HG03571 (cell line): ENCODE measurements around the gene LRRC1.

ENCODE experiments used
- ATAC-seq: cut with Tn5 transposase; IDR thresholded peaks from one replicate; pipeline ENCODE4 v1.9.1; 2021; ENCODE audit not compliant: unreplicated experiment

The LRRC1 gene

DNA sequence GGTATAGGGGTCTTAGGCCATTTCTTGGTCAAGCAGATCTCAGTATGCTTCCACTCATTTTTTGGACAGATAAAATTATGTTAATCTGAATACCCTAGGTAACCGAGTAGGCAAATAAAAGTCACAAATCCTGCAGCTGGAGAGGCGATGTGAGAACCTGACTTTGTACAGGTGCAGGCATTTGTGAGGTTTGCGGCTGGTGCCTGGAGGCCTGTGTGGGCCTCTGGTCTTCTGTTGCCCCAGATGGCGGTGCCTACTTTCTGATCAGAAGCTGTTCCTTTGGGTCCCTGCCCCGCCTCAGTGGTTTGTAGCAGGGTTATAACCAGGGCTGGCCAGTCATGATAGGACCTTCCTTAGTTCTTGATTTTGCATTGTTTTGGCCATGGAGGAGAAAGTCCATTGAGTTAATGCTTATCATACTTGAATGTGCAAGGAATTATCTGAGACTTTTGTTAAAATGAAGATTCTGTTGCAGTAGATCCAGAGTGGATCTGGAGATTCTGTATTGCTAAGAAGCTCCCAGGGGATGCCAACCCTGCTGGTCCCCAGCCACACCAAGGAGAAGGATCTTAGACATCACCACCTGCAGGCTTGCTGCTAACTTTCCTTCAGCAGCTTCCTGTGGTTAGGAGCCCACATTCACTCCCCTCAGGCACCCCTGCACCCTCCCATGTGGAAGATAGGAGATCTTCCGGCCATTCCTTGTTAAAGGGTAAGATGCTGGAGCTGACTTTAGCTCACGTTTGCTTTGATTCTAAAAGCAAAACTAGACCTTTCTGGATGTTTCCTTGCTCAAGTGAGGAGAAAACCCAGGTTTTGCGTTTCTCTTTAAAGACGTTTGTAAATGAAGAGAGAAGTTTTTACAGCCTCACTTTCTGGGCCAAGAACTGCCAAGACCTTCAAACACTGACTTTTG is 50.7 kb downstream of the LRRC1 start:
- no peak for ATAC-seq

- ATAC-seq: no peak
These were observed 51.4 kb downstream of the LRRC1 start for GRCh38 chr6:53846250-53846649.

- no peak for ATAC-seq
These were observed 53.0 kb downstream of the LRRC1 start for GRCh38 chr6:53847796-53848314.

- ATAC-seq: no peak
These were observed 55.7 kb downstream of the LRRC1 start for GRCh38 chr6:53850527-53850926.

DNA sequence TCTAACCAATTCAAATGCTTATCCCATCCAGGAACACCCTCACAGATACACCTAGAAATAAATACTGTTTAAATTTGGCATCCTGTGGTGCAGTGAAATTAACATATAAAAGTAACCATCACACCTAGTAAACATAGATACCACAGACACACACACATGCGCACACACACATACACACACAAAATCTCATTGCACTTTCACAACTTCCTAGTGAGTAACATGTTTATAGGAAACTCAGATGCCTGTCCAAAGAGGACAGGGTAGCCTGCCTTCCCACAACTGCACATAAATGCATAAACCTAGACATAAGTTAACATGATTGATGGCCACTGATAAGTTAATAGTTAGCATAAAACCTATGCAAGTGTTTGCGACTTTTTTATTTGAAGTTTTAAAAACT is 56.8 kb downstream of the LRRC1 start:
- ATAC-seq: no peak

DNA sequence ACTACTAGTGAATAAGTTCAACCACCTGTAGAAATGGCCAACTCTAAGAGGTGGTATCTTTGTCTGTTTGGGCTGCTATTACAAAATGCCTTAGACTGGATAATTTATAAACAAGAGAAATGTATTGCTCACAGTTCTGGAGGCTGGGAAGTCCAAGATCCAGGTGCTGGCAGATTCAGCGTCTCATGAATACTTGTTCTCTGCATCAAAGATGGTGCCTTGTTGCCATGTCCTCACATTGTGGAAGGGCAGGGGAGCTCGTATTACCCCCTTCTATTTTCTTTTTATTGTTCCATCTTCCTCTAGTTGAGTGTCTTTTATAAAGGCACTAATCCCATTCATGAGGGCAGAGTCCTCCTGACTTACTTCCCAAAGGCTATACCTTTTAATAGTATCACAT is 58.0 kb downstream of the LRRC1 start:
- no peak for ATAC-seq

DNA sequence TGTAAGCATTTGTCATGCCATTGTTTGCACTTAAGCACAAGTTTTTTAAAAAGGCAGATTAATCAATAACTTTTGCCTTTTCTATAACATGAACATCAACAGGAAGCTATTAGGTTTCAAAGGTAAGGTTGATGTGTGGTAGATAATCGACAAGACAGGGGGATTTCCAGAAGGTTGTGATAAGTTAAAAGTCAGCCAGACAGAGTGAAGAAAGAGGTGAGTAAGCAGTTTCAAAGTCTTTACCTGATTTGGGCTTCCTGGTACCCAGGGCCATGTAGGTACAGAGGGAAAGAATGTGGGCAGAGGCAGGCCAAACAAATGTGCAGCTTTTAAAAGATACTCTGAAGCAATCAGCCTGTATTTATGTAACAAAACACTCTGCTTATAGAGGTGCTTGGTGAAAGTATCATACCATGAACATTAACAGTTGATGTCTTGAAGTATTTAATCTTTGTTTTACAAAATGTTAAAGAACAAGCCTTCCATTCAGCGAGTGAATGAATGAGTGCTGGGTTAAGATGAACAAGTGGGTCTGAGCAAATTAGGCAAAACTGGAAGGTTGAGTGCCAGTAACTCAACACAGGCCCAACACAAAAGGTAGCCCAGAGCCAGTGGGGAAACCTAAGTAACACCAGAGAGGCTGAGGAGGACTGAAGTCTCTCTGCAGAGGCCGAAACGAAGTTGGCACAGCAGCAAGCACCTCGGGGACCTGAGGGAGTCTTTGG is 60.2 kb downstream of the LRRC1 start:
- ATAC-seq: peak; percentile 97

- ATAC-seq: no peak
These were observed 61.1 kb downstream of the LRRC1 start for GRCh38 chr6:53855940-53856339.

GRCh38 chr6:53857318-53858094 is 62.7 kb downstream of the LRRC1 start:
- ATAC-seq: no peak

- no peak for ATAC-seq
These were observed 63.4 kb downstream of the LRRC1 start for GRCh38 chr6:53858196-53858595.

- no peak for ATAC-seq
These were observed 64.1 kb downstream of the LRRC1 start for GRCh38 chr6:53858913-53859312.

GRCh38 chr6:53860511-53860910 is 65.7 kb downstream of the LRRC1 start:
- ATAC-seq: no peak

- no peak for ATAC-seq
These were observed 66.7 kb downstream of the LRRC1 start for GRCh38 chr6:53861518-53861917.

GRCh38 chr6:53862662-53863462 is 68.1 kb downstream of the LRRC1 start:
- ATAC-seq: no peak

- no peak for ATAC-seq
These were observed 70.0 kb downstream of the LRRC1 start for GRCh38 chr6:53864781-53865180.

DNA sequence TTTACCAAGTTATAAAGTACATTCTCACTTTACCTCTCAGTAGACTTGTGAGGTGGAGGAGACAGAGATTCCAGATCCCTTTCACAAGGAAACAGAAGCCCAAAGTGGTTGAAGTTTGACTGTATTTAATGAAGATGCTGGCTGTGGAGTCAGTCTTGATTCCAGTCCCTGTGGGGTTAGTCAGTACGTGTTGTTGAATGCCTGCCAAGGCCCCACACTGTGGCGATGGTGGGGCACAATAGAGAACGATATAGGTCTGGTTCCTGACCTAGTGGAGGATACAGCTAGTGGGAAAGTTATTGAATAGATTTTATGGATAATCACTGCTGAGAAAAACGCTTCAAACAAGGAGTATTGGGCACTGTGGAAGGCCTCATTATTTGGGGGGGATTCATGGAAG is 71.4 kb downstream of the LRRC1 start:
- no peak for ATAC-seq

- no peak for ATAC-seq
These were observed 73.8 kb downstream of the LRRC1 start for GRCh38 chr6:53868626-53869025.

DNA sequence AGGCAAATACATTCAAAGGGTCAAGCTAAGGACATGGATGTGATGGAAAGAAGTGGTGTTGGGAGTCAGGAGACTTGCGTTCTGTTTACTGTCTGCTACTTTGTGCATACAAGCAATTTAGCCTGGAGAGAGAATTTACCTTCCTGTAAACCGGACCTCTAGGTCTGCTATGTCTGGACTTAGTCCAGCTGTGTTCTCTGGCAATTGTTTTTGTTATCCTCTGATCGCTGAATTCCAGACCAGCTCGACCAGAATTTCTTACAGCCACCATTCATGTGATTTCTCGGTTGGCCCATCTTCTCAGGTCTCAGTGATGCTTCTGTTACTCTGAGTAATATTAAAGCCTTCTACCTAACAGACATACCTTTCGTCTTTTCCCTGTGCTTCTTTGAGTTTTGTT is 75.2 kb downstream of the LRRC1 start:
- ATAC-seq: no peak

DNA sequence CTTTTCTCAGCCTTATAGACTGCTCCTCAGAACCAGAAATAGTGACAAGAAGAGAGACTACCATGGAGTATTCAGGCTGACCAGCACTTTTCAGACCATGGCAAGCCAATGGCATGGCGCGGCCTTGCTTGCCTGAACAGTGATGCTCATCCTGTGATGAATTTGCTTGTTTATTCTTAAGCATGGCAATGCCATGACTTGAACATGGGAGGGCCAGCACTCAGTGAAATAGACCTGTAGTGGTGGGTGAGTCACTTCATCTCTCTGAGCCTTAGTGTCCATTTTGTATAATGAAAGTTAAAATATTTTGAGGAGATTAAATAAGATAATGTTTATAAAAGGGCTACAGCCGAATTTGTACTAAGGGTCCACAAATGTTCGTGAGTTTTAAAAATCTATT is 79.1 kb downstream of the LRRC1 start:
- no peak for ATAC-seq

DNA sequence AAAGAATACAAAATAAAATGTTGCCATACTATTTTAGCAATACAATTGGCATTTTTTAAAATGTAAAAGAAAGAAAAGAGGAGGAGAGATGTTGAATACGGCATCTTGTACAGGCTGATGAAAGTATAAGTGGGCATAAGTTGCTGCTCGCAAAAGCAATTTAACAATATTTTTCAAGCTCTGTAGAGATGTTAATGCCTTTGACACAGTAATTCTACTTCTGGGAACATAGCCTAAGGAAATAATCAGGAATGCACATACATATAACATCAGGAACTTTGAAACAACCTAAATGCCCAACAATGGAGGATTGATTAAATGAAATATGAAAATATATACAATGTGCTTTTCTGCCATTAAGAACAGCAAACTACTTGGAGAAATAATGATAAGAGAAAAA is 80.2 kb downstream of the LRRC1 start:
- no peak for ATAC-seq
